ENCODE data around the gene THOC5. TPM values are rescaled to one million over a fixed set of nuclear protein-coding genes. Genes with fewer than 3 reads are reported as not detected.
A peak's percentile ranks its signal among the peaks of the same experiment; 100 is the strongest.

THOC5 gene
- total RNA-seq, 1 donor from 2014 or later = 175 TPM

DNA sequence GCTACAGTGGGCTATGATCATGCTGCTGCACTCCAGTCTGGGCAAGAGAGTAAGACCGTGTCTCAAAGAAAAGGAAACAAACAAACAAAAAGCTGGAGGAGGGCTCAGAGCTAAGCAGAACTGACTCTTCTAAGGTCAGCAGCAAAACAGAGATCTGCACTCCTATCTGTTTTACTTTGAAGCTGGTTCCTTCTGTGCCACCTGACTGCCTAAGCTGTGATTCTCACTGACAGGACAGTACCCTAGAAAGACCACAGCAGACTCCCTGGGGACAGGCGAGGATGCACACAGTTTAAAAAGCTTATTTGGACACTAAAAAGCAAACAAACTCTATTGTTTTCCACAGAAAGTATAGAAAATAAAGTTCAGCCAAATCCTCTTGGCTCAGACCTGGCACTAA lies 43.0 kb downstream of the THOC5 start:
- TF ChIP-seq, protein P1, sequence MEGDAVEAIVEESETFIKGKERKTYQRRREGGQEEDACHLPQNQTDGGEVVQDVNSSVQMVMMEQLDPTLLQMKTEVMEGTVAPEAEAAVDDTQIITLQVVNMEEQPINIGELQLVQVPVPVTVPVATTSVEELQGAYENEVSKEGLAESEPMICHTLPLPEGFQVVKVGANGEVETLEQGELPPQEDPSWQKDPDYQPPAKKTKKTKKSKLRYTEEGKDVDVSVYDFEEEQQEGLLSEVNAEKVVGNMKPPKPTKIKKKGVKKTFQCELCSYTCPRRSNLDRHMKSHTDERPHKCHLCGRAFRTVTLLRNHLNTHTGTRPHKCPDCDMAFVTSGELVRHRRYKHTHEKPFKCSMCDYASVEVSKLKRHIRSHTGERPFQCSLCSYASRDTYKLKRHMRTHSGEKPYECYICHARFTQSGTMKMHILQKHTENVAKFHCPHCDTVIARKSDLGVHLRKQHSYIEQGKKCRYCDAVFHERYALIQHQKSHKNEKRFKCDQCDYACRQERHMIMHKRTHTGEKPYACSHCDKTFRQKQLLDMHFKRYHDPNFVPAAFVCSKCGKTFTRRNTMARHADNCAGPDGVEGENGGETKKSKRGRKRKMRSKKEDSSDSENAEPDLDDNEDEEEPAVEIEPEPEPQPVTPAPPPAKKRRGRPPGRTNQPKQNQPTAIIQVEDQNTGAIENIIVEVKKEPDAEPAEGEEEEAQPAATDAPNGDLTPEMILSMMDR (IDR thresholded peaks at IDR 0.05; ENCODE audit: partially characterized antibody, unreplicated experiment) = no peak
- no peak overlapping the region for H3K27ac Mint-ChIP-seq (ENCODE audit: unreplicated experiment)
- no peaks in the 10 kb centered on the region for H3K9me3 Mint-ChIP-seq (ENCODE audit: unreplicated experiment)
- H3K27me3 Mint-ChIP-seq (ENCODE audit: unreplicated experiment) = peaks cover 3% of the 10 kb centered on the region
- no peaks in the 10 kb centered on the region for H3K4me1 Mint-ChIP-seq (ENCODE audit: low read depth, unreplicated experiment)
- no peak for DNase-seq
- H3K36me3 Mint-ChIP-seq (ENCODE audit: unreplicated experiment) = peaks cover 1% of the 10 kb centered on the region
- H3K4me3 Mint-ChIP-seq (ENCODE audit: unreplicated experiment) = no peak overlapping the region

DNA sequence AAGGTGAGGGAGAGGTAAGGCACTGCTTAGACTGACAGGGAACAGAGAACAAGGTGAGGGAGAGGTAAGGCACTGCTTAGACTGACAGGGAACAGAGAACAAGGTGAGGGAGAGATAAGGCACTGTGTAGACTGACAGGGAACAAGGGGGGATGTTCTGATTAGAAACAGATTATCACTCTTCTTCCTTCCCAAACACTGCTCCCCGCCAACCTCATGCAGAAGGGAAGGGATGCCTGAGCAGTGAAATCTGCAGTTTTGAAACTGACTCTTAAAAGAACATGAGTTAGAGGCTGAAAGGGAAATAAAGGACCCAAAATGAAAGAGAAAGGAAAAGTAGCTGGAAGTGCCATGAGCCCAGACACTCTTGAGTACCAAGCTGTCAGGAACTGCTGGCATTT lies 43.7 kb downstream of the THOC5 start:
- H3K27ac Mint-ChIP-seq (ENCODE audit: unreplicated experiment) = no peak overlapping the region
- TF ChIP-seq, protein P1 (IDR thresholded peaks at IDR 0.05; ENCODE audit: partially characterized antibody, unreplicated experiment) = no peak

DNA sequence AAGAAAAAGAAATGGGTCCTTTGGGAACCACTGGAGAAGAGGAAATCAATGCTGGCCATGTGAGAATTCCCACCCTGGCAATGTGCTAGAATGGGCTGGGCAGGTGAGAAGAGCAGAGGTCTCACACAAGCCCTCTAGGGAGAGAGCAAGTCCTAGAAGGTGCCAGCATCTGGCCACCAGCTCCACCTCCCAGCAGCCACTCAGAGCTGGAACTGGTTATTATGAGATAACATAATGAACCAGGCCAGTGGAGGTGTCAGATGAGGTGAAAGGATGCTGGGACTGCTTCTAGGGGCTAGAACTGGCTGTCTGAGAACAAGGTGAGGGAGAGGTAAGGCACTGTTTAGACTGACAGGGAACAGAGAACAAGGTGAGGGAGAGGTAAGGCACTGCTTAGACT lies 44.3 kb downstream of the THOC5 start:
- peaks cover 4% of the 10 kb centered on the region for H3K36me3 Mint-ChIP-seq (ENCODE audit: unreplicated experiment)
- H3K27ac Mint-ChIP-seq (ENCODE audit: unreplicated experiment) = no peak overlapping the region
- TF ChIP-seq, protein P1 (IDR thresholded peaks at IDR 0.05; ENCODE audit: partially characterized antibody, unreplicated experiment) = no peak
- no peak for DNase-seq
- H3K4me1 Mint-ChIP-seq (ENCODE audit: low read depth, unreplicated experiment) = peaks cover 2% of the 10 kb centered on the region
- no peak overlapping the region for H3K4me3 Mint-ChIP-seq (ENCODE audit: unreplicated experiment)
- H3K27me3 Mint-ChIP-seq (ENCODE audit: unreplicated experiment) = peaks cover 3% of the 10 kb centered on the region
- H3K9me3 Mint-ChIP-seq (ENCODE audit: unreplicated experiment) = no peaks in the 10 kb centered on the region

More for the DNA sequence above, 43.7 kb downstream of the THOC5 start:
- peaks cover 3% of the 10 kb centered on the region for H3K27me3 Mint-ChIP-seq (ENCODE audit: unreplicated experiment)
- peaks cover 4% of the 10 kb centered on the region for H3K36me3 Mint-ChIP-seq (ENCODE audit: unreplicated experiment)
- peaks cover 2% of the 10 kb centered on the region for H3K4me1 Mint-ChIP-seq (ENCODE audit: low read depth, unreplicated experiment)
- DNase-seq = no peak
- no peaks in the 10 kb centered on the region for H3K9me3 Mint-ChIP-seq (ENCODE audit: unreplicated experiment)
- no peak overlapping the region for H3K4me3 Mint-ChIP-seq (ENCODE audit: unreplicated experiment)

DNA sequence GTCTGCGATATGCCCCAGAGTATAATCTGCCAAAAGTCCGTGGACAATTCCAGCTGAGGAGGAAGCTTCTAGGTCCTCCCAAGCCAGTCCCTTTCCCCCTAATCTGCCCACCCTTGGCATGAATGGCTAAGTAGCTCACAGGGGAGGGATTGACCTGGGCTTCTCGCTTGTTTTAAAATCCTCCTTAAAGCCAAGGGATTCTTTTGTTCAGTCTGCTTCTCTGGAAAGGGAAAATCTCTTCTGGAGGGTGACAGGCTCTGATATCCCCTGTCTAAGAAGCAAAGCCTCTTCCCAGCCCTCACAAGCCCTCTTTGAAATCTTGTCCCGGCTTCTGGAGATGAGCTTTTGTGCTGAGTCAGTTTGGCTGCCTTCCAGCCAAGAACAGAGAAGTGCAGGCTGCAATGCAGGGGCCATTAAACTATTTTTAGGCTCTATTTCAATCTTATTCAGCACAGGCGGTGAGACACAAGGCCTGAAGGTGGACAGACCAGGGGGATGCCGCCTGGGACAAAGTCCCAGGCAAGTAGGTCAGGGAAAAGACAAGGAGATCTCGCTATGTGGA lies 49.7 kb downstream of the THOC5 start:
- no peak overlapping the region for H3K4me3 Mint-ChIP-seq (ENCODE audit: unreplicated experiment)
- TF ChIP-seq, protein P1 (IDR thresholded peaks at IDR 0.05; ENCODE audit: partially characterized antibody, unreplicated experiment) = no peak
- H3K27me3 Mint-ChIP-seq (ENCODE audit: unreplicated experiment) = peaks cover 1% of the 10 kb centered on the region
- peaks cover 4% of the 10 kb centered on the region for H3K36me3 Mint-ChIP-seq (ENCODE audit: unreplicated experiment)
- DNase-seq = no peak
- H3K9me3 Mint-ChIP-seq (ENCODE audit: unreplicated experiment) = no peaks in the 10 kb centered on the region
- peak overlapping the region; percentile 86 for H3K27ac Mint-ChIP-seq (ENCODE audit: unreplicated experiment)
- peaks cover 10% of the 10 kb centered on the region for H3K4me1 Mint-ChIP-seq (ENCODE audit: low read depth, unreplicated experiment)

DNA sequence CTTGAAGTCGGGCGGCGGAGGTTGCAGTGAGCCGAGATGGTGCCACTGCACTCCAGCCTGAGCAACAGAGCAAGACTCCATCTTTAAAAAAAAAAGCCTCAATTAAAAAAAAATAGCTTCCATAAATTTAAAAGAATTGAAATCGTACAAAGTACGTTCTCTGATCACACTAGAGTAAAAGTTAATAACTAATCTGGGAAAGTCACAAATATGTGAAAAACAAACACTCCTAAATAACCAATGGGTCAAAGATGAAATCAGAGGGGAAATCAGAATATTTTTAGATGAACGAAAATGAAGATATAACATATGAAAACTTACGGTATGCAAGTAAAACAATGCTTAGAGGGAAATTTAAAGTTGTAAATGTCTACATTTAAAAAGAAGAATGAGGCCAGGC lies 53.7 kb downstream of the THOC5 start:
- Mint-ChIP-seq H3K9me3 (ENCODE audit: unreplicated experiment) (no peaks in the 10 kb centered on the region), H3K27ac (ENCODE audit: unreplicated experiment) (no peak overlapping the region), H3K4me1 (ENCODE audit: low read depth, unreplicated experiment) (peaks cover 8% of the 10 kb centered on the region), H3K27me3 (ENCODE audit: unreplicated experiment) (no peaks in the 10 kb centered on the region), H3K36me3 (ENCODE audit: unreplicated experiment) (peaks cover 4% of the 10 kb centered on the region), H3K4me3 (ENCODE audit: unreplicated experiment) (no peak overlapping the region)
- DNase-seq = no peak
- TF ChIP-seq, protein P1 (IDR thresholded peaks at IDR 0.05; ENCODE audit: partially characterized antibody, unreplicated experiment) = no peak
